K562 (cell line): ENCODE results near the gene IMPDH2.

ENCODE experiments used
- CTCF ChIP-seq, 3 experiments: IDR thresholded peaks in 2 of 3; conservative IDR thresholded peaks in 1 of 3; 2 replicates each; pipeline ENCODE4 v1.5.1; 2011 to 2012; ENCODE audit warnings: low read length in 3 of 3, mild to moderate bottlenecking in 3 of 3, control low read depth in 2 of 3, improper control_type of control experiment in 1 of 3, inconsistent platforms in 1 of 3, low read depth in 1 of 3, mixed read lengths in 1 of 3, moderate library complexity in 1 of 3; ENCODE audit not compliant: insufficient read depth in 2 of 3
- FOXK1 ChIP-seq: sonication (generic); formaldehyde crosslinking; IDR thresholded peaks from 2 replicates; pipeline ENCODE4 v1.8.0; 2022; ENCODE audit warnings: missing genetic modification reagents, mild to moderate bottlenecking, borderline replicate concordance
- GABPA ChIP-seq: fragments of 200-800 bp; sonication (Bioruptor generic); conservative IDR thresholded peaks from 2 replicates; pipeline ENCODE4 v1.6.1; 2016; ENCODE audit warnings: low read depth, missing genetic modification characterization, missing compliant biosample characterization
- ZBTB26 ChIP-seq: fragments of 450-650 bp; formaldehyde crosslinking; IDR thresholded peaks from 2 replicates; pipeline ENCODE4 v1.4.0; 2022; ENCODE audit warnings: missing genetic modification characterization

- no peak for TF ChIP-seq CTCF (IDR thresholded peaks at IDR 0.05 in 2 of 3, conservative IDR thresholded peaks at IDR 0.05 in 1 of 3; ENCODE audit: insufficient read depth in 2 of 3, low read depth in 1 of 3, low read length in 3 of 3)
- TF ChIP-seq ZBTB26 (CRISPR knock-in tag) = no peak
- no peak for TF ChIP-seq FOXK1 (CRISPR knock-in tag)
- no peak for TF ChIP-seq GABPA
Observed at GRCh38 chr3:49007771-49008528, 21.2 kb downstream of the IMPDH2 start.
